H7 (cell line): ENCODE results near the gene FOXD3. TPM values are rescaled to one million over a fixed set of nuclear protein-coding genes. Genes with fewer than 3 reads are reported as not detected.

ENCODE experiments used
- DNase-seq: peaks from one replicate; pipeline ENCODE4 v3.0.0; 2012
- H3K27me3 ChIP-seq: 2 replicates; pipeline ENCODE4 v1.6.0; 2011; ENCODE audit warnings: mild to moderate bottlenecking, low read length; ENCODE audit not compliant: control insufficient read depth, insufficient read depth
- H3K36me3 ChIP-seq: replicated peaks from 2 replicates; pipeline ENCODE4 v1.5.1; 2011; ENCODE audit warnings: low read length; ENCODE audit not compliant: control insufficient read depth, insufficient read depth
- H3K4me3 ChIP-seq: 2 replicates; pipeline ENCODE4 v1.5.1; 2011; ENCODE audit warnings: low read depth, mild to moderate bottlenecking, control low read depth, low read length, moderate library complexity; ENCODE audit not compliant: insufficient read depth
- total RNA-seq: library from RNA; depleted of rRNA; stranded (reverse); fragments of >200 nt; shearing (Covaris generic); gene quantifications from 2 replicates; pipeline ENCODE4 v1.2.3, GENCODE V29; 2014; rRNA removed

FOXD3 gene
- total RNA-seq, 1 experiment from 2014 or later: 41.1 TPM

DNA sequence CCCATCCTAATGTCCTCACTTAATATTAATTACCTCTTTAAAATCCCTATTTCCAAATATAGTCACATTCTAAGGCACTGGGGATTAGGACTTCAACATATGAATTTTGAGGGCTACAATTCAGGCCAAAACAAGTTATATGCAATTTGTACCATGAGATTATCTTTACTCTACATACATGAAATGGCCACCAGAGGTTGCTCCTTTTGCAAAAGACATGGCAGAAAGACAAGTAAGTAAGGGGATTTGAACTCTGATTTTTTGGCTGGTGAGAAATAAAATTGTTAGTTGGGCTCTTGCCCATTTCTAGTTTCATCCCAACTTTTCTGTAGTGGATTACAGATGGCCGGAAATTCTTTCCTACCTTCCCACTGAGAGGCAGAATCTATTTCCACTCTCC is 40.2 kb downstream of the FOXD3 start:
- DNase-seq: no peak
- Histone ChIP-seq H3K4me3 (no peak overlapping the region), H3K27me3 (peaks cover 1% of the 10 kb centered on the region; the same call in 1 of the 2 replicates), H3K36me3 (no peaks in the 10 kb centered on the region)

GRCh38 chr1:63363014-63363413 is 40.6 kb downstream of the FOXD3 start:
- Histone ChIP-seq H3K36me3 (no peaks in the 10 kb centered on the region), H3K4me3 (no peak overlapping the region), H3K27me3 (peaks cover 1% of the 10 kb centered on the region; the same call in 1 of the 2 replicates)
- DNase-seq: no peak

DNA sequence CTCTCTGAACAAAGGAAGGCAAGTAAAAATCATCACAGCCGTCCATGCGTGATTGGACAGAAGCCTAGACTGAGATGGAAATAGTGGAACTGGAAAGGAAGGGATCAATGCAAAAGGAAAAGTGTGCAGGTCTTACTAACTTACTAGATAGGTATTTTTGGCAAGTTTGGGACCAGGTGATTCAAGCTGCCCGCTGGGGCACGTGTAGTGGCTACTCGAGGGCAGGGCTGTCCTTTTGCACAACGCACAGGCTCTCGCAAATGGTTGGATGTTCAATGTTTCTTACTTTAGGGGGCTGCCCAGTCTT is 44.5 kb downstream of the FOXD3 start:
- peak overlapping the region; percentile 22; the same call in 1 of the 2 replicates for H3K4me3 ChIP-seq
- H3K27me3 ChIP-seq: peaks cover 1% of the 10 kb centered on the region; the same call in 1 of the 2 replicates
- no peak for DNase-seq
- no peaks in the 10 kb centered on the region for H3K36me3 ChIP-seq

GRCh38 chr1:63367215-63368103 is 45.1 kb downstream of the FOXD3 start, which contains the start of gene ALG6:
ALG6 (plus strand) TSS chr1:63367627; CDS start chr1:63370978, 3,351 bp downstream.
- peak within 1 kb of the TSS; percentile 97 for H3K4me3 ChIP-seq
- H3K36me3 ChIP-seq: peaks cover 1% of the 10 kb centered on the region; the same call in 1 of the 2 replicates
- H3K27me3 ChIP-seq: peaks cover 1% of the 10 kb centered on the region; the same call in 1 of the 2 replicates
- DNase-seq: peak; percentile 99

GRCh38 chr1:63368131-63368530 is 45.8 kb downstream of the FOXD3 start:
- peak overlapping the region; percentile 97 for H3K4me3 ChIP-seq
- no peak for DNase-seq

More at GRCh38 chr1:63368131-63368530, 45.8 kb downstream of the FOXD3 start:
- Histone ChIP-seq H3K36me3 (peaks cover 1% of the 10 kb centered on the region; the same call in 1 of the 2 replicates), H3K27me3 (peaks cover 1% of the 10 kb centered on the region; the same call in 1 of the 2 replicates)

Other genes starting within 250 kb of the FOXD3 start
- 22.7 and 24.1 TPM in 2 replicates for gene ALG6, start 45.1 kb downstream of the FOXD3 start, total RNA-seq
- gene ITGB3BP, start 200.7 kb downstream of the FOXD3 start, total RNA-seq: 53.8 and 79.9 TPM in 2 replicates
- 4.7 and 11.1 TPM in 2 replicates for gene EFCAB7, start 201.0 kb downstream of the FOXD3 start, total RNA-seq